ENCODE data around the gene AHI1.

The AHI1 gene

DNA sequence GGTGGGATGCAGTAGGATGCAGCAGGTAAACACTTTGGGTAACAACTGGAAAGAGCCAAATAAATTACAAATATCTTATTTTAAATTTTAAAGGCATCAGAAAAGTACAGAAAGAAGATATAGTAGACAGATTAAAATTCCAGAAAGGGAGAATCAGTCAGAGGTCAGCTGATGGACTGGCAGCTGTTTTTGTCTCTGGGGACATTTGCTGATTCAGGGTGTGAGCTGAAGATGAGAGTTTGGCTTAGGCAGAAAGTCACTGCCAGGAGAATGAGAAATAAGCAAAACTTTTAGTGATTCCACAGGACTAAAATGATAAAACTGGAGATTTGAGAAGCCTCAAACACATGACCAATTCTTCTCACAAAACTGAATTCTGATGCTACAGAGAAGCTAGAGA, 39.5 kb downstream of the AHI1 start:
- no peak for DNase-seq (ENCODE audit: low read depth in 2 of 2)

- DNase-seq (ENCODE audit: low read depth in 2 of 2) = no peak
Observed at GRCh38 chr6:135451617-135452190, 45.8 kb downstream of the AHI1 start.

DNA sequence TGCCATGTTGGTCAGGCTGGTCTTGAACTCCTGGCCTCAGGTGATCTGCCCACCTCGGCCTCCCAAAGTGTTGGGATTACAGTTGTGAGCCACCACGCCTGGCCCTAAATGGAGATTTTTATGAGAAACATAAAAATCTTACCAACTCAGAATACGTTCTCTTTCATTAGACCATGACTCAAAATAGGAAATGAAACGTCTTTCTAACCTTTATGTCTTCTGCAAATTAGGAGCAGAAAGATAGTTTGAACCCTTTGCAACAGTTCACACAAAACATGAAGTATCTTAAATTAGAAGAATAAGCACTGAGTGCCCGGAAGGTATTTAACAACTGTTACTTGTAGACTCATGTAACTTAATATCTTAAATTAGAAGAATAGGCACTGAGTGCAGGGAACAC, 48.3 kb downstream of the AHI1 start:
- no peak for DNase-seq (ENCODE audit: low read depth in 2 of 2)

- DNase-seq (ENCODE audit: low read depth in 2 of 2) = no peak
Observed at GRCh38 chr6:135440087-135440792, 57.3 kb downstream of the AHI1 start.

GRCh38 chr6:135439549-135439948, 58.0 kb downstream of the AHI1 start:
- DNase-seq (ENCODE audit: low read depth in 2 of 2) = no peak

DNA sequence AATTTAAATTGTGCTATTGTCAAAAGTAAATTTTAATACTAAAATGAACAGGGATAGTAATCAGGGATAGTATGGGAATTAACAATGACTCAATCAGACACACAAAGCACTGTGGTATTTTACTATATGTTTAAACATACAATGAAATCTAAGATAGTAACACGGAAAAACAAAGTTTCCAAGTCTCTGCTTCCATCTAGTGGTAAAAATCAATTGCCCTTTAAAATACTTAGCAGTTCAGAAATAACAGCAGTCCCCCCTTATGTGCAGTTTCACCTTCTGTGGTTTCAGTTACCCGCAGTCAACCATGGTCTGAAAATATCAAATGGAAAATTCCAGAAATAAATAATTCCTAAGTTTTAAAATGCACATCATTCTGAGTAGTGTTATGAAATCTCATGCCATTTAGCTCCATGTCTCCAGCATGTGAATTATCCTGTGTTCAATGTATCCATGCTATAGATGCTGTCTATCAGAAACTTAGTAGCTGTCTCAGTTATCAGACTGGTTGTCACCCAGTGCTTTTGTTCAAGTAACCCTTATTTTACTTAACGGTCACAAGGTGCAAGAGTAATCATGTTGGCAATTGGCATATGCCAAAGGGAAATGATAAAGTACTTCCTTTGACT, 58.5 kb downstream of the AHI1 start:
- no peak for DNase-seq (ENCODE audit: low read depth in 2 of 2)

GRCh38 chr6:135434991-135435390, 62.5 kb downstream of the AHI1 start:
- no peak for DNase-seq (ENCODE audit: low read depth in 2 of 2)

GRCh38 chr6:135434095-135434494, 63.4 kb downstream of the AHI1 start:
- DNase-seq (ENCODE audit: low read depth in 2 of 2) = no peak

DNA sequence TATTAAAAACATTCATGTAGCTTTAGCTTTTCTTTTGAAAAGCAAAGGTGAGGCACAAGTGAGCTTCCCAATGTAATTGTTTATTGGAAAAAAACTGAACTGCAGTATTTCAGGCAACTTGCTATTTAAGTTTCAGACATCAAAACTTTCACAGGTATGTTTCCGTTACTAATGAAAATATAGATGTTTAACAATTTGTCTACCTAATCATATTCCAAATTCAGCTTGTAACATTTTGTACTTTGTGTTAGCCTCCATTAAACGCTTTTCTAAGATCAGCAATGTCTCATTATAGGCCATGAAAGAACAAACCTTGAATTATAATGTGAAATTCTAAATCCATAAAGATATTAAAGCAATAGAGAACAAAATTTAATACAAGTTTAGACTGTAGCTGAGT, 69.5 kb downstream of the AHI1 start:
- no peak for DNase-seq (ENCODE audit: low read depth in 2 of 2)

DNA sequence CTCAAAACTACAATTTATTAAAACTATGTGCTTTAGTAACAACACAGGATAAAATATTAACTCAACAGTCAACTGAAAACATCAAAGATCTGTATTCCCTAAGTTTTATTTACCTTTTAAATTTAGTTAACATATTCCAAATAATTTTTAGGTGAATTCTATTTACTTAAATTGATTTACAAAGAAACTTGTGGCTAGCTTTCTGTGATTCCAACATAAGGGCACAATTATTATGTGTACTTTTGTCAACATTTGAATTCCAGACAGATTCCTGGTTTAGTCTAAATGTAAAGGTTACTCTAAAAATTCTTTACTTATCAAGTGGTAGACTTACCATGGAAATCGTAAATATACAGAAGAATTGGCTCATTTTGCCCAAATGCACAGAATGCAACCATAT, 70.7 kb downstream of the AHI1 start:
- DNase-seq (ENCODE audit: low read depth in 2 of 2) = no peak

GRCh38 chr6:135424385-135424784, 73.2 kb downstream of the AHI1 start:
- DNase-seq (ENCODE audit: low read depth in 2 of 2) = no peak

DNA sequence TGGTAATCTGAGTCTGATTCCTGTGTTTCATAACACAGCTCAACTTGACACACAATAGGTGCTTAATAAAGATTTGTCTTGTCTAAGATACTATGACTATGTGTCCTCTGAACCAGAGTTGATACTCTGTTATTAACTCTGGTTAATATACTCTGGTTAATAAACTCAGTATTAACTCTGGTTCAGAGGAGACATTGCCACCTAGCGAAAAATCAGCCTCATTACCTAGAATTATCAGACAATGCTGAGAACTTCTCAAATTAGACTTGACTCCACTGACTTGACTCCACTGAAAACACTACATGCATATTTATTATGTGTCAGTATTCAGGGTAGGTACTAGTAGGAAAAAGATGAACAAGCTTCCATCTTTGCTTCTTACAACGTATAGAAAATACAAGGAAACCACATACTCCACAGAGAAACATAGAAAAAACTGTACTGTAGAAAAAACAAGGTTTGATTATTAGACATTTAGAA, 73.9 kb downstream of the AHI1 start:
- DNase-seq (ENCODE audit: low read depth in 2 of 2) = no peak

DNA sequence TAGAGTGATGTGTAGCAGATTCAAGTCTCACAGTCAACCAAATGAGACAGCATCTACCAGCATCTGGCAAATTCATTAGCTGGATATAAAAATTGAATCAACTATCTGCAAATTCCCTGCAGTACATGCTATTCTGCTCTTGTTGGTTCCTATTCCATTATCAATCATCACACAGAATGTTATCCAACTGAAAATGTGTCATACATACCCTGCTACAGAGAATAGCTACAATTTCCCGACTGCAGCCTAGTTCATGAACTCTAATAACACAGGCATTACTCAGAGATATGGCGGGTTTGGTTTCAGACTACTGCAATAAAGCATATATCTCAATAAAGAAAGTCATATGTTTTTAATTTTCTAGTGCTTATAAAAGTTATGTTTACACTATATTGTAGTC, 78.4 kb downstream of the AHI1 start:
- no peak for DNase-seq (ENCODE audit: low read depth in 2 of 2)

DNA sequence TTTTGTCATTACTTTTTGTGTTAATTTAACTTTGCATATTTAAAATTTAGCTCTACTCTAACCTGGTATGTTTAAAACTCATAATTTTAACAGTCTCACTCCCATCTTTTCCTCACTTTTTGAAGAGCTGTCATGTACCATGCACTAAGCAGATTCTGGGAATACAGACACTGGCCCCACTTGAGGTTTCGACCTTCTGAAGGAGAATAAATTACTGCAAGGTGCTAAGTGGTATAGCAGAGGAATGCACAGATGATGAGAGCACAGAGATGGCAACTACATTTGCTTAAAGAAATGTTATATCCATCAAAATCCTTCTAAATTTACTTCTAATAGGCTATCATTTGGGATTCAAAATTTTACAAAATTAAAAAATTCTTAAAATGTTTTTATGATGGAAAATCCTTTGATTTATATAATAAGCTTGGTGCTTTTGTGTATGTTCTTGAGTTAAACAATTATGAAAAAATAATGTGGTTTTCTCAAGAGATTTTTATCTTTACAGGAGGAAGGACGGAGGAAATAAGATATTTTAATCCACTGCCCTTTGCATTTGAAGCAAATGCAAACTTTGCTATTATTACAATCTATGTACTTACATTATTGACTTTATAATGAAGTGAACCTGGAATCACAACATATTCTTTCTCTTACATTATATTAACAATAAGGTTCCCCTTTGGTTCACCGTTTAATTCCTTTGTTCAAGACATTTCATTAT, 79.3 kb downstream of the AHI1 start:
- no peak for DNase-seq (ENCODE audit: low read depth in 2 of 2)

DNA sequence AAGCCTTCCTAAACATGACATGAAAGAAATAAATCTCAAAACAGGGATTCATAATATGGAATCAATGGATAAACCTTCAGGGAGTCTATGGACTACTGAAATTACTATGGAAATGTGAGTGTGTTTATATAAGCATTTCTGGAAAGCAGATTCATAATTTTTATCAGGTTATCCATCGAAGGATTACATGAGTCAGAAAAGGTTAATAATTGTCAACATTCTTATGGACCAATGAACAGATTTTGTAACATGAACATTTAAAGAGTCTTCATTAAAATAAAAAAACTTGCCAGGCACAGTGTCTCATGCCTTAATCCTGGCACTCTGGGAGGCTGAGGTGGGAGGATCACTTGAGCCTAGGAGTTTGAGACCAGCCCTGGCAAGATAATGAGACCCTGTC, 84.8 kb downstream of the AHI1 start:
- DNase-seq (ENCODE audit: low read depth in 2 of 2) = no peak

GRCh38 chr6:135411849-135412248, 85.7 kb downstream of the AHI1 start:
- no peak for DNase-seq (ENCODE audit: low read depth in 2 of 2)

DNA sequence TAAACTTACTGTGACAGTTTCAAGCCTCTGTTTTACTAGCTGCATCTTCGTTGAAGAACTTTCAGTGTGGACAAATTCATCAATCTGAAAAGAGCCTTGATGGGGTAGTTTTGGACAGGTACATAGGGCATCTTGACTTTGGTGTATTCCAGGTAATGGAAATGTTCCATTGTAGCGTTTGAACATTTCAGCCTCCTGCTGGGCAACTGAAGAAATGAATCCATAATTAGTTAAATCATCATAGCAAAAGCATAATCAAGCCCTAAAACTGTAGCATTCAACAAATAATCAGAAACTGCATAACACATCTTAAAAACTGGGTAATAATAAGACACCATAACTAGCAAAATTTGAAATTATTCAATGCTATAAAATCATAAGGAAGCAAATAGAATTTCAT, 86.2 kb downstream of the AHI1 start:
- no peak for DNase-seq (ENCODE audit: low read depth in 2 of 2)

- DNase-seq (ENCODE audit: low read depth in 2 of 2) = no peak
Observed at GRCh38 chr6:135410856-135411255, 86.7 kb downstream of the AHI1 start.

GRCh38 chr6:135403584-135403983, 94.0 kb downstream of the AHI1 start:
- no peak for DNase-seq (ENCODE audit: low read depth in 2 of 2)

DNA sequence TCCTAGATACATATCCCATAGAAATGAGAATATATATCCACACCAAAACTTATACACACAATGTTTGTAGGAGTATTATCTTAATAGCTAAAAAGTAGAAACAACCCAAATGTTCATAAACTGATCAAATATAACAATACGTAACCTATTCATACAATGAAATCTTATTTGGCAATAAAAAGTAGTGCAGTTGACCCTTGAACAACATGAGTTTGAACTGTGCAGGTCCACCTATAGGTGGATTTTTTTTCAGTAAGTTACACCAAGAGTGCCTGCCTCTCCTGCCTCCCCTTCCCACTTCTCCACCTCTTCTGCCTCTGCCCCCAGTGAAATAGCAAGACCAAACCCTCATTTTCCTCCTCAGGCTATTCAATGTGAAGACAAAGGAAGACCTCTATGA, 95.2 kb downstream of the AHI1 start:
- DNase-seq (ENCODE audit: low read depth in 2 of 2) = no peak

DNA sequence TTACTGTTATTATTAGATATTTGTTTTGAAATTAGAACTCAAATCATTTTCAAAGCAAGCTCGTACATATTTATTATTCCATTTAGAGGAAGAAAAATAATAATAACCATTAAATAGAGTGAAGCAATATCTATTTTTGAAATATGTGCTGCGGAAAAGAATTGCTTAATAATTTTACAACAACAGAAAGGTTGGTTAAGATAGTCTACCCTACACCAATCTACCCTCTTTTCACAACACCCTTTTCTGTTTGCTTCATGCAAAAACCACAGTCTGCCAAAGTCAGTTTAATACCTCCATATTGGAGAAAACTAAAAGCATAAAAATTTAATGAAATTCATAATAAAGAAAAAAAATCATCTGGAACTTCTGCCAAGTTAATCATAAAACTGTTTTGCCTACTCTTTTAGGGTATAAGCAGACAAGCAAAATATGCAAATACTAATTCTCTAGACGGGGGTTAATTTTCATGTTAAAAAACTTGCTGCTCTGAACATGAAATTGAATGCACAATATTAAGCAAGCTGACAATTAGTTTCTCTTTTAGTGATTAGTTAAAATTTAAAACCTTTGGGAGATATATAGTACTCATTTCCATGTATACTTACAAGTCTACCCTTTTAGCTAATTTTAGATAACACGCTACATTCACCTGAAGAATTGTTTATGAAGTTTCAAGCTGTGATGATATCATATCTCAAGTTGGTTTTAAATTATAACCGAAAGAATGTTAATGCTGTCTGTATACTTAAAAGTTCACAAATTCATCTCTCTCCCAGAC, 100.2 kb downstream of the AHI1 start:
- no peak for DNase-seq (ENCODE audit: low read depth in 2 of 2)

- DNase-seq (ENCODE audit: low read depth in 2 of 2) = no peak
Observed at GRCh38 chr6:135395136-135395535, 102.4 kb downstream of the AHI1 start.

All from stimulated activated CD4-positive, alpha-beta T cell treated with anti-CD3 and anti-CD28 coated beads, Interleukin-4, amount 100 ng/mL, for 48 hours (primary cell).